Central memory CD8-positive, alpha-beta T cell (primary cell): Measurements from ENCODE around the gene MAST4.

Source experiments
- ATAC-seq: fragments of 150-1000 bp; cut with Tn5 transposase; replicated peaks from 2 replicates; pipeline ENCODE4 v1.10.0; 2022; ENCODE audit warnings: mild to moderate bottlenecking, moderate FRiP score, moderate number of reproducible peaks; ENCODE audit not compliant: poor library complexity, severe bottlenecking; ENCODE audit errors: extremely low read depth
- DNase-seq, 2 donors: peaks; one replicate each; pipeline ENCODE4 v3.0.0; 2021; ENCODE audit warnings: low spot score in 2 of 2
- H3K27ac Mint-ChIP-seq: one replicate; pipeline ENCODE4 v1.8.0; 2022; ENCODE audit warnings: low read depth, mild to moderate bottlenecking, moderate library complexity, mixed read lengths
- H3K27me3 Mint-ChIP-seq: one replicate; pipeline ENCODE4 v1.8.0; 2022; ENCODE audit warnings: mixed read lengths
- H3K36me3 Mint-ChIP-seq: one replicate; pipeline ENCODE4 v1.8.0; 2022; ENCODE audit warnings: mild to moderate bottlenecking, moderate library complexity, mixed read lengths; ENCODE audit not compliant: insufficient read depth
- H3K4me1 Mint-ChIP-seq: one replicate; pipeline ENCODE4 v1.8.0; 2022; ENCODE audit warnings: mixed read lengths
- H3K4me3 Mint-ChIP-seq: one replicate; pipeline ENCODE4 v1.8.0; 2022; ENCODE audit warnings: mild to moderate bottlenecking, moderate library complexity, mixed read lengths
- H3K9me3 Mint-ChIP-seq: one replicate; pipeline ENCODE4 v1.8.0; 2022; ENCODE audit warnings: mixed read lengths

MAST4 gene

DNA sequence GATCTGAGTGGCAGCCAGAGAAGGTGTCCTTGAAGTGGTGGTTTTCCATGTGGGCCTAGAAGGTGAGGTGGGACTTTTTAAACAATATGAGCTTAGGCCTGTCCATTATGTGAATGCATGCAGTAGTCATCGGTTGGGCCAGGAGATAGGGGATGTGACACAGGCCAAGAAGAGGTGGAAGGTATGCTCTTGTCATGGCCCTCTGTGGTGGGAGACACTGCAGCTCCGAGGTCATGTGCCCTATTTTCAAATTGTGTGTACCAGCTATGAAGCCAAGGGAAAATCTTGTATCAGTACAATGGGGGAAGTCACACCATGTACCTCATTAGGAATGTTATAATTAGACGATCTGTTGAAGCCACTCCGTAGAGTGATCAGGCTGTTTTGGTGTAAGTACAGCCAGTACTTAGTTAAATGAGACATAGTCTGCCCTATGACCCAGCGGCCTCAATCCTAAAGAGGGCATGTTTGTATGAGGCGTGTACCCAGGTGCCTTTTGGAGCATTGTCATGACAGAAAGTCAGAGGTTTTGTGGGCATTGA is 280.1 kb downstream of the MAST4 start:
- ATAC-seq (no peak), DNase-seq (no peak)
- H3K9me3 Mint-ChIP-seq: no peaks in the 10 kb centered on the region
- no peaks in the 10 kb centered on the region for H3K36me3 Mint-ChIP-seq
- peaks cover 2% of the 10 kb centered on the region for H3K27me3 Mint-ChIP-seq
- no peaks in the 10 kb centered on the region for H3K4me1 Mint-ChIP-seq
- no peak overlapping the region for H3K4me3 Mint-ChIP-seq
- H3K27ac Mint-ChIP-seq: no peak overlapping the region

DNA sequence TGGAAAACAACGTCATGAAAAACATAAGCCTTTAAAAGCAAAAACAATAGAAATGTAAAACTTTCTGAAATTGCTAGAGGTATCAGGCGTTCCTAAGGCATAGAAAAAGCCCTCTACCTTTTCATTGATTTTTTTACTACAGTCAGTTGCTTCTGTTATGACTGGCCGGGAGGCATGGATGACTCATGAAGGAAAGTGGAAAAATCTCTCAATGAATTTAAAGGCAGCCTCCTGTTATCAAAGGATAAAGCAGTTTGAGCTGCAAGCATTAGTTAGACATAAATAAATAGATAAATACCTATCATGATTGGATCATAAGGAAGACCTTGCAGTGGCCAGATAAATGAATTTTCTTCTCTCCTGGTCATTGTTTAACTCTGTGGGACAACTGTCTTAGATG is 281.6 kb downstream of the MAST4 start:
- Mint-ChIP-seq H3K27me3 (peaks cover 17% of the 10 kb centered on the region), H3K27ac (no peak overlapping the region)

DNA sequence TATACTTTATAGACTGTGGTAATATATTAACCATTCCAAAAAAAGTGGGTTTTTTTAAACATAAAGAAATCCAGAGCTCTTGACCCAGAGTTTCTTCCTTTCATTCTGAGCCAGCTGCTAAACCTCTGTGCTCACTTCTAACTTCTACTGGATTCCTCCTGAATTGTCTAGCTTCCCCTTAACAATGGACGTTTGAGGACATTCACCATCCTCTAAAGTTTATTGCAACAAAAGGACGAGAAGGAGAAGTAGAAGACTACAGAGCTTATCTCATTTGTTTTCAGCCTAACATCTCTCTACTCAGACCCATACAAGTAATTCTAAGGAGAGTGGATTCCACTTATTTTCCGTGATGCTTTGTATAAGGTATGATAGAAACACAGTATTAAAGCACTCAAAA is 284.2 kb downstream of the MAST4 start:
- Mint-ChIP-seq H3K4me1 (no peaks in the 10 kb centered on the region), H3K36me3 (no peaks in the 10 kb centered on the region), H3K27me3 (peaks cover 40% of the 10 kb centered on the region), H3K4me3 (no peak overlapping the region), H3K9me3 (no peaks in the 10 kb centered on the region), H3K27ac (no peak overlapping the region)
- DNase-seq (no peak), ATAC-seq (no peak)

More for the DNA sequence above, 281.6 kb downstream of the MAST4 start:
- no peaks in the 10 kb centered on the region for H3K36me3 Mint-ChIP-seq
- H3K4me3 Mint-ChIP-seq: no peak overlapping the region
- ATAC-seq: no peak
- no peak for DNase-seq
- no peaks in the 10 kb centered on the region for H3K9me3 Mint-ChIP-seq
- no peaks in the 10 kb centered on the region for H3K4me1 Mint-ChIP-seq

DNA sequence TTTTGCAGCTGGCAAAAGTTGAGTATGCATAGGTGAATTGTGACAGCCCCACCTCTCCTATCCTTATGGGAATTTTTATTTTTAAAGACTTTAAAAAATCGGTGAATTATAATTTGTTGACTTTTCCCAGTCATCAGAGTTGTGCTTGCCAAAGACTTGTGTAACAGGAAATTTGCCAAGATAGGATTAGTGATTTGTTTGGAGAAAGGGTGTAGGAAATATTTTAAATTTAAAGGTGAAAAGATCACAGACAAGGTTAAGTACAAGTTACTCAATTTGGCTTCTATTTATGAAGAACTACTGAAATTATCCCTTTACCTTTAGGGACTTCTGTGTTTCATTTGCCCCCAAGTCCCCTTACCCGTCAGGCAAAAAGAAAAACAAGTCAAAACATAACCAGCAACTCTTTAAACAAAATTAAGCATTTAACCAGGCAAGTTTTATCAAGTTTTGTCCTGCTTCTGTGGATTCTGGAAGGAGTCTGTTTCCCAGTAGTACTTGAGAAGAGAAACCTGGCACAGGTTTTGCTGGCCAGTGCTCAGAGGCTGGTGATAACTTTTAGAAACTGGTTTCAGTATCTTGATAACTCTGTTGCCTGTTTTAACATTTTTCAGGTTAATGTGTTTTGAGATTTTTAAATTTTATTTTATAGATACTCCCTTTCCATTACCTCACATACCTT is 285.4 kb downstream of the MAST4 start:
- Mint-ChIP-seq H3K27ac (no peak overlapping the region), H3K36me3 (no peaks in the 10 kb centered on the region), H3K4me1 (no peaks in the 10 kb centered on the region), H3K4me3 (no peak overlapping the region), H3K27me3 (peaks cover 40% of the 10 kb centered on the region), H3K9me3 (no peaks in the 10 kb centered on the region)
- no peak for ATAC-seq
- DNase-seq: no peak

DNA sequence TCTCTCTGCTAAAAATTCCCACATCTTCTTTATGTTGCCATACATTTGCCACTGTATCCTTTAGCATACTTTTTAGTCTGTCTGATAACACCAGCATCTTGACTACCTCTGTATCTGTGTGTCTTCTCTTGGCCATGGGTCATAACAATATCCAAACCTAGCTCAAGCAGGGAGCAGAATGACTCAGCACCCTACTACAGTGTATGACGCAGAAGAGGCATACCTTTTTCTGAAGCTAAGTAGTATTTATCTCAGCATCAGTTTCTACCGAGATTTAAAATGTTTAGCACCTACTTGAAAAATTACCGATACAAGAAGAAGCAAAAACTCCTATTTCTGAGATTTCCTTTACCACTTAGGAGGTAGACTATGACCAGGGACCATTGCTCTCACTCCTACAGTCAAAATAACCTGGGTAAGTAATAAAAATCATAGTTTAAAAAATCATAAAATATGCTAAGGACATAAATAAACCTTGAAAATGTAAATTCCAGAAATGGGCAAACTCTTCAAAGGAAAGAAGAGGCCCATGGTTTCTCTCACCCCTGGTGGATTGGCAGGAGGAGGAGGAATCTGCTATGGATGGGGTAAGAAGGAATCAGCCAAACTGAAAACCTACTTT is 286.5 kb downstream of the MAST4 start:
- no peak for ATAC-seq
- Mint-ChIP-seq H3K4me3 (no peak overlapping the region), H3K4me1 (no peaks in the 10 kb centered on the region), H3K36me3 (no peaks in the 10 kb centered on the region), H3K9me3 (no peaks in the 10 kb centered on the region), H3K27me3 (peaks cover 40% of the 10 kb centered on the region), H3K27ac (no peak overlapping the region)
- DNase-seq: no peak

DNA sequence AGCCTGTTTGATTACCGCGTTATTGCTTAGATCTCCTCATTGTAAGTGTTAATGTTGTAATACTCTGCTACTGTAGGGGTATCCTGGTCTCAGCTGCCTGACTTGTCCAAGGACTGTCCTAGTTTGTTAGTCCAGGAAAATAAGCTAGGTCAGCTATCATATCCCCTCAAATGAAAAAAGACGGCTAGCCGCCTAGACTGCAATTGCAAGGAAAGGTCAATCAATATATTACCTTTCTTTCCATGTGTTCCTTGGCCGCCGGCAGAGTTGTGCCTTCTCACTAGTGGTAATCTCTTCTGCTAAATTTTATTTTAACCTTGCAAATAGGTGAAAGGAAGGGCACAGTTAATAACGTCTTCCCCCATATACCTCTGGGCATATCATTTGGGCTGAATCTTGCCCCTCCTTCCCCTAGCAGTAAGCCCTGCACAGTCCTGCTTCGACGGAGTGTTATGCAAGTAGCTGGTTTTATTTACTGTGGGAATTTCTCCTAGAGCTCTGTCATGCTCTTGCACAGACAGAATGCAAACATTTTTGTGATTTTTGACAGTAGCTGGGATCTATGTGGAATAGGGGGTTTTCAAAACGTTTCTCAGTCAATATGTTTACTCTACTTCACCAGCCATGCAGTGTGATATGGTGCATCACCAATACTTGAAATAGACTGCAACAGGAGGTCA is 288.5 kb downstream of the MAST4 start:
- no peak for ATAC-seq
- H3K9me3 Mint-ChIP-seq: no peaks in the 10 kb centered on the region

DNA sequence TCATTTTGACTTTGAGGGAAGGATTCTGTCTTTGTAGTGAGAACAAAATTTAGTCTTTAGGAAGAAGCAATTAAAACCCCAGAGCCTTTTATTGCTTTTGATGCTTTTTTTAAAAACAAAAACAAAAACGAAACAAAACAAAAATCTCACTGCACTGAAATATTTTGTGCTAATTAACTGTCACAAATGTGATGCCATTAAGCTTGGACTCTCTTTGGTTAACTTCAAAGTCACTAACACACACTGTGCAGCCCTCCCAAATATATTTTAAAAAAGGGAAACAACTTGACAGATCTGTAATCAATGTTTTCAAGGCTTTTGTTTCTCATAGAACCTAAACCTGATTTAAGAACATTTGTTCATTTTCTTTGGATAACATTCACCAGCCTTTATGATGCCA is 290.7 kb downstream of the MAST4 start:
- no peak overlapping the region for H3K4me3 Mint-ChIP-seq
- no peak overlapping the region for H3K27ac Mint-ChIP-seq
- H3K36me3 Mint-ChIP-seq: peaks cover 2% of the 10 kb centered on the region
- no peaks in the 10 kb centered on the region for H3K9me3 Mint-ChIP-seq
- ATAC-seq (no peak), DNase-seq (no peak)
- H3K4me1 Mint-ChIP-seq: peaks cover 5% of the 10 kb centered on the region
- H3K27me3 Mint-ChIP-seq: peaks cover 44% of the 10 kb centered on the region

More for the DNA sequence above, 288.5 kb downstream of the MAST4 start:
- H3K4me3 Mint-ChIP-seq: no peak overlapping the region
- no peak for DNase-seq
- no peaks in the 10 kb centered on the region for H3K36me3 Mint-ChIP-seq
- peaks cover 40% of the 10 kb centered on the region for H3K27me3 Mint-ChIP-seq
- H3K27ac Mint-ChIP-seq: no peak overlapping the region
- H3K4me1 Mint-ChIP-seq: peaks cover 5% of the 10 kb centered on the region

DNA sequence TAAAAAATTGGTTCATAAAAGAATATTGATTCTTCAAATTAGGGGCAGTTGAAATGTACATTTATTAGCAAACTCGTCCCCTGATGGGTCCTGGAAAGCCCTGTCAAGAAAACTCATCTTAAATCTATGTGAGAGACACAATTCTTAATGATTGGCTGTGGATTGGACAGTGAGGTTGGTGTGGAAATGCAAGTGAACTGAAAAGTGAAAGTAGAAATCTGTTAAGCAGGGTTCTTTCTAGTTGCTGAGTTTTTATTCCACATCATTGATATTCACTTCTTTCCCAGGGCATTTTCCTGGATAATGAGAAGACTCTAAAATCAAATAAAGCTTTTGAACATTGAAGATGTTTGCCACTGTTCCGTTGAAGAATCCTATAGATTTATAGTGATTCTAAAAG is 292.4 kb downstream of the MAST4 start:
- Mint-ChIP-seq H3K4me1 (peaks cover 5% of the 10 kb centered on the region), H3K36me3 (peaks cover 2% of the 10 kb centered on the region), H3K27me3 (peaks cover 28% of the 10 kb centered on the region), H3K27ac (no peak overlapping the region), H3K4me3 (no peak overlapping the region), H3K9me3 (no peaks in the 10 kb centered on the region)
- DNase-seq (no peak), ATAC-seq (no peak)

DNA sequence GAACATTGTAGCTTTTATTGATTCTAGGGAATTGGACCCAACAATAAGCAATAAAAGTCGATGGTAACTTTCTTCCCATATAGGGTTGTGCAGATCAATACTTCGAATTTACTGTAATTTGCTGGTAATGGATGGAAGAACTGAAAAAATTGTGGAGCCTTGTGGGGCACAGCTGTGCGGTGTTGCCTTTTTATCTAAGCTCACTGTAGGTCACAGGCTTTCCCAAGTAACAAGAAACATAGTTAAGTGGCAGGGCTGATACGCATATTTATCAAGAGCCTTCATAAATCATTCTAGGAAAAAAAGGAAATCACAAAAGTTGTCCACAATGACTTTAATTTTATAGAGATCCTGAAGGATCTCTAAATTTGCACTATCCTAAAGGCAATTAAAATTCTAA is 292.9 kb downstream of the MAST4 start:
- peaks cover 2% of the 10 kb centered on the region for H3K36me3 Mint-ChIP-seq
- peaks cover 5% of the 10 kb centered on the region for H3K4me1 Mint-ChIP-seq
- H3K4me3 Mint-ChIP-seq: no peak overlapping the region
- ATAC-seq (no peak), DNase-seq (no peak)
- no peaks in the 10 kb centered on the region for H3K9me3 Mint-ChIP-seq
- H3K27me3 Mint-ChIP-seq: peaks cover 27% of the 10 kb centered on the region
- no peak overlapping the region for H3K27ac Mint-ChIP-seq

DNA sequence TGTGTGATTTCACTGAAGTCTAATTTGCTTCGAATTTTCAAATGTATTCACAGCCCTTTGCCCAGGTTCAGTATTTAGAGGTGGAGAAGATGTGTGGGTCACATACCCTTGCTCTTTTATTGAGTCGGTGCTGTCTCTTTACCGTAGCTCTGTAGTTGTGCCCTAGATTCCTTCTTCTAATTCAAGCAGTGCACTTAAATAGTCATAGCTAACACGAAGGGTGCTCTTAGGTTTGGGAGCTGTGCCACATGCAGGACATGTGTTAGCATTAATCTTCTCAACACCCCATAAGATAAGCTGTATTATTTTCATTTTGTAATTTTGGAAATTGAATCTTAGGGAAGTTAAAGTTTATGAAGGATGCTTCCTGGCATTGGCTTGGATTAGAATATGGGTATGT is 293.3 kb downstream of the MAST4 start:
- Mint-ChIP-seq H3K27ac (no peak overlapping the region), H3K4me3 (no peak overlapping the region), H3K9me3 (no peaks in the 10 kb centered on the region), H3K4me1 (peaks cover 5% of the 10 kb centered on the region), H3K36me3 (peaks cover 2% of the 10 kb centered on the region), H3K27me3 (peaks cover 27% of the 10 kb centered on the region)
- ATAC-seq (no peak), DNase-seq (no peak)

DNA sequence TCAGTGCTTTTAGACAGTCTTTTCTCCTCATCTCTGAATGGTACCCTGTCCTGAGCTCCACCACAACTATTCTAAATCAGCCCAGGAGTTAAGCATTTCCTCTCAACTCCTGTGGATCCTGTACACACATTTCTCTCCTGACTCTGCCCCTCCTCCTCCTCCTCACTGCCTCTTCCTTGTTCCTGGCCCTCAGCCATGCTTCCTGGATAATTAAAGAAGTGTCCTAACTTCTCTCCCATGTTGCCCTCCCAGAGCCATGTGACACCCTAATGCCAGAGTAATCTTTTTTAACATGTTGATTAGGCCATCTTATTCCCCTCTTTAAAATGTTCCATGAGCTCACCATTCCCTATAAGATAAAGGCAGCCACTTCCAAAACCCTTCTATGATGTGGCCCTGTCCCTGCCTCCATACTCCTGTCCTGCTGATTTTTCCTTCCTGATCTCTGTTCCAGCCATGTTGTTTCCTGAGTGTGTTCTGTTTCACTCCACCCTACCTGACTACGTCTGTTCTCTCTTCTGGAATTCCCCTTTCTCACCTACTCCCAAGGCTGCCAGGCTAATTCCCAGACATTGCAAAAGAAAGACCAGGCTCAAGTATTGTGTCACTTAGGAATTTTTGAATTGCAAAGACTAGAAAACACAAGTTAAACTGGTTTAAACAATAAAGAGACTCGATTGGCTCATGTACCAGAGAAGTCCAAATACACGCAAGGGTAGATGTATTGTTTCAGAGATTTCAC is 295.2 kb downstream of the MAST4 start:
- Mint-ChIP-seq H3K27ac (no peak overlapping the region), H3K9me3 (no peaks in the 10 kb centered on the region), H3K27me3 (peaks cover 38% of the 10 kb centered on the region), H3K4me1 (peaks cover 5% of the 10 kb centered on the region), H3K36me3 (peaks cover 2% of the 10 kb centered on the region), H3K4me3 (no peak overlapping the region)
- no peak for ATAC-seq
- no peak for DNase-seq

DNA sequence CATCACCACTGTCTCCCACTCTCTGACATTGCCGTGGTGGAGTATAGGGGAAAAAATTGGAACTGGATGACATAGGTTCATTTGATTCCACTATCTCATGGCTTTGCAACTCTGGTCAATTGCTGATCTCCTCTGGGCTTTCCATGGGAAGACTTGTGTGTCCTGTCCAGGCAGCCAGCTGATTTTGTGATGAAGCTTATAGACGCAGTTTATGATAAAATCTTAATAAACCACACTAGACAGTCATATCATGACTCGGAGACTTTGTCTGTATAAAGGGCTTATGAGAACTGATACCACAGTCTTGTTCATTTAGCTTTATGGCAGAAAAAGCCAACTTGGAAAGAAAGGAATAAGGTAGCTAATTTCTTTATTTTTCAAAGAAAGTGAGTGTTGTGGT is 296.5 kb downstream of the MAST4 start:
- peaks cover 5% of the 10 kb centered on the region for H3K4me1 Mint-ChIP-seq
- no peaks in the 10 kb centered on the region for H3K9me3 Mint-ChIP-seq
- no peak overlapping the region for H3K27ac Mint-ChIP-seq
- DNase-seq (no peak), ATAC-seq (no peak)
- H3K27me3 Mint-ChIP-seq: peaks cover 38% of the 10 kb centered on the region
- peaks cover 2% of the 10 kb centered on the region for H3K36me3 Mint-ChIP-seq
- no peak overlapping the region for H3K4me3 Mint-ChIP-seq
